Fibroblast of lung (primary cell): ENCODE measurements around the gene TCF23. TPM values are rescaled to one million over a fixed set of nuclear protein-coding genes. Genes with fewer than 3 reads are reported as not detected.

ENCODE experiments used
- DNase-seq, 2 donors: peaks; one replicate each; pipeline versions ENCODE4 v3.0.0 to v3.0.0-alpha.2; 2010; ENCODE audit warnings: low read depth in 2 of 2
- H2AFZ ChIP-seq: 2 replicates; pipeline ENCODE4 v1.5.1; 2012; ENCODE audit warnings: low read length, control low read depth, inconsistent platforms
- H3K27ac ChIP-seq: 2 replicates; pipeline ENCODE4 v1.5.1; 2011; ENCODE audit warnings: low read length, control low read depth; ENCODE audit not compliant: insufficient read depth
- H3K27me3 ChIP-seq: 2 replicates; pipeline ENCODE4 v1.5.1; 2011; ENCODE audit warnings: mild to moderate bottlenecking, low read length; ENCODE audit not compliant: control insufficient read depth, insufficient read depth
- H3K36me3 ChIP-seq: 2 replicates; pipeline ENCODE4 v1.5.1; 2011; ENCODE audit warnings: low read length; ENCODE audit not compliant: control insufficient read depth, insufficient read depth
- H3K4me1 ChIP-seq: 2 replicates; pipeline ENCODE4 v1.5.1; 2011; ENCODE audit warnings: low read length; ENCODE audit not compliant: control insufficient read depth, insufficient read depth; ENCODE audit errors: extremely low read depth
- H3K4me2 ChIP-seq: 2 replicates; pipeline ENCODE4 v1.5.1; 2011; ENCODE audit warnings: low read length, control low read depth; ENCODE audit not compliant: insufficient read depth; ENCODE audit errors: extremely low read depth
- H3K4me3 ChIP-seq, 4 experiments: fragments of 200-600 bp in 1 of 4; sonication (generic) in 1 of 4; replicated peaks in 1 of 4; 2 replicates each; pipeline ENCODE4 v1.5.1; 2011 to 2016; ENCODE audit warnings: low read length in 4 of 4, low read depth in 3 of 4, mild to moderate bottlenecking in 3 of 4, control low read depth in 2 of 4, inconsistent platforms in 1 of 4, mixed read lengths in 1 of 4; ENCODE audit not compliant: insufficient read depth in 1 of 4; ENCODE audit errors: control extremely low read depth in 1 of 4
- H3K79me2 ChIP-seq: 2 replicates; pipeline ENCODE4 v1.5.1; 2012; ENCODE audit warnings: mild to moderate bottlenecking, low read length, inconsistent platforms; ENCODE audit not compliant: control insufficient read depth, insufficient read depth
- H3K9ac ChIP-seq: 2 replicates; pipeline ENCODE4 v1.5.1; 2011; ENCODE audit warnings: mild to moderate bottlenecking, low read length, control low read depth; ENCODE audit not compliant: insufficient read depth
- H3K9me3 ChIP-seq: 2 replicates; pipeline ENCODE4 v1.5.1; 2012; ENCODE audit warnings: low read depth, low read length; ENCODE audit not compliant: control insufficient read depth, insufficient read depth
- H4K20me1 ChIP-seq: 2 replicates; pipeline ENCODE4 v1.5.1; 2011; ENCODE audit warnings: low read length; ENCODE audit not compliant: control insufficient read depth, insufficient read depth; ENCODE audit errors: extremely low read depth
- CTCF ChIP-seq, 2 donors: IDR thresholded peaks in 1 of 2; conservative IDR thresholded peaks in 1 of 2; 1 replicate in 1 of 2; 2 replicates in 1 of 2; pipeline ENCODE4 v1.5.1; 2011 to 2012; ENCODE audit warnings: low read length in 2 of 2, control low read depth in 1 of 2, inconsistent platforms in 1 of 2, low read depth in 1 of 2, mild to moderate bottlenecking in 1 of 2
- EZH2 ChIP-seq: IDR thresholded peaks from 2 replicates; pipeline ENCODE4 v1.5.1; 2012; ENCODE audit warnings: low read length, control low read depth, mild to moderate bottlenecking; ENCODE audit errors: missing control alignments
- polyA plus RNA-seq, 2 donors: library from polyadenylated mRNA; depleted of rRNA in 1 of 2; stranded (reverse) in 1 of 2; unstranded in 1 of 2; fragments of >200 nt; gene quantifications; 2 replicates each; pipeline ENCODE4 v1.2.1, GENCODE V29; 2011 to 2012; ENCODE audit warnings: missing spikeins in 1 of 2
- total RNA-seq: library from RNA; depleted of rRNA; stranded (reverse); fragments of >200 nt; gene quantifications from 2 replicates; pipeline ENCODE4 v1.2.1, GENCODE V29; 2014

Gene TCF23
- total and polyA plus RNA-seq, 2 donors (not counting 1 experiment from before 2014, with no cell fraction given) = not detected

GRCh38 chr2:27178469-27178868 lies 29.7 kb downstream of the TCF23 start:
- DNase-seq = no peak
- Histone ChIP-seq H3K4me1 (peaks cover 3% of the 10 kb centered on the region), H3K9me3 (no peaks in the 10 kb centered on the region), H2AFZ (no peak overlapping the region), H3K4me3 (no peak overlapping the region), H3K27me3 (peaks cover 3% of the 10 kb centered on the region), H3K27ac (no peak overlapping the region), H3K79me2 (no peaks in the 10 kb centered on the region), H3K36me3 (no peaks in the 10 kb centered on the region), H3K9ac (no peak overlapping the region), H4K20me1 (no peaks in the 10 kb centered on the region), H3K4me2 (no peak overlapping the region)
- TF ChIP-seq CTCF (conservative IDR thresholded peaks at IDR 0.05 in 1 of 2, IDR thresholded peaks at IDR 0.05 in 1 of 2; ENCODE audit: low read depth in 1 of 2, low read length in 2 of 2) (no peak), EZH2 (no peak)

- no peaks in the 10 kb centered on the region for H3K36me3 ChIP-seq
- H3K4me2 ChIP-seq = no peak overlapping the region
- H3K27me3 ChIP-seq = peaks cover 5% of the 10 kb centered on the region
- TF ChIP-seq CTCF (conservative IDR thresholded peaks at IDR 0.05 in 1 of 2, IDR thresholded peaks at IDR 0.05 in 1 of 2; ENCODE audit: low read depth in 1 of 2, low read length in 2 of 2) (no peak), EZH2 (no peak)
- no peak overlapping the region for H3K9ac ChIP-seq
- no peaks in the 10 kb centered on the region for H3K79me2 ChIP-seq
- no peak for DNase-seq
- H2AFZ ChIP-seq = no peak overlapping the region
- H3K4me3 ChIP-seq = no peak overlapping the region
- no peaks in the 10 kb centered on the region for H3K9me3 ChIP-seq
- no peaks in the 10 kb centered on the region for H4K20me1 ChIP-seq
- H3K4me1 ChIP-seq = peaks cover 4% of the 10 kb centered on the region
- H3K27ac ChIP-seq = no peak overlapping the region
Observed at GRCh38 chr2:27179344-27180000, 30.7 kb downstream of the TCF23 start.

- no peak for TF ChIP-seq EZH2
- no peak for TF ChIP-seq CTCF (conservative IDR thresholded peaks at IDR 0.05 in 1 of 2, IDR thresholded peaks at IDR 0.05 in 1 of 2; ENCODE audit: low read depth in 1 of 2, low read length in 2 of 2)
- Histone ChIP-seq H3K36me3 (no peaks in the 10 kb centered on the region), H4K20me1 (no peaks in the 10 kb centered on the region), H3K9me3 (no peaks in the 10 kb centered on the region), H3K9ac (no peak overlapping the region), H3K4me1 (peaks cover 10% of the 10 kb centered on the region), H3K4me2 (peak overlapping the region; percentile 18), H3K27me3 (peaks cover 8% of the 10 kb centered on the region), H2AFZ (no peak overlapping the region), H3K79me2 (no peaks in the 10 kb centered on the region), H3K27ac (no peak overlapping the region), H3K4me3 (no peak overlapping the region)
- DNase-seq = peak; percentile 43 to 51
Observed at GRCh38 chr2:27182346-27182745, 33.5 kb downstream of the TCF23 start.
